Spleen (tissue), 11 donors: ENCODE results near the gene IL19. TPM values are rescaled to one million over a fixed set of nuclear protein-coding genes. Genes with fewer than 3 reads are reported as not detected.
"Not testable (repeated sequence)": the region's sequence is repeated elsewhere in the genome, so short reads cannot be mapped to it uniquely, and the experiment has no call there.

Experiments
- DNase-seq: peaks from one replicate; pipeline ENCODE4 v3.0.0-alpha.2; 2020
- H3K27ac ChIP-seq, 8 donors: fragments of 200-600 bp; sonication (generic) in 7 of 8; 1 replicate in 4 of 8; 2 replicates in 4 of 8; pipeline versions ENCODE4 v1.5.0 to v1.8.0; 2016 to 2021; ENCODE audit warnings: inconsistent platforms in 4 of 8, mild to moderate bottlenecking in 4 of 8, moderate library complexity in 1 of 8
- H3K27me3 ChIP-seq, 7 donors: fragments of 200-600 bp; sonication (generic) in 6 of 7; replicated peaks in 1 of 7; 1 replicate in 4 of 7; 2 replicates in 3 of 7; pipeline versions ENCODE4 v1.5.0 to v1.8.0; 2016 to 2021; ENCODE audit warnings: inconsistent platforms in 3 of 7, mild to moderate bottlenecking in 1 of 7
- H3K36me3 ChIP-seq, 6 donors: fragments of 200-600 bp; sonication (generic) in 5 of 6; 1 replicate in 4 of 6; 2 replicates in 2 of 6; pipeline versions ENCODE4 v1.5.0 to v1.8.0; 2016 to 2021; ENCODE audit warnings: inconsistent platforms in 2 of 6
- H3K4me1 ChIP-seq, 6 donors: fragments of 200-600 bp; sonication (generic) in 5 of 6; 1 replicate in 3 of 6; 2 replicates in 3 of 6; pipeline versions ENCODE4 v1.5.0 to v1.8.0; 2016 to 2021; ENCODE audit warnings: inconsistent platforms in 3 of 6
- H3K4me3 ChIP-seq, 8 donors: fragments of 200-600 bp; sonication (generic) in 7 of 8; 1 replicate in 4 of 8; 2 replicates in 4 of 8; pipeline versions ENCODE4 v1.5.0 to v1.8.0; 2016 to 2021; ENCODE audit warnings: inconsistent platforms in 4 of 8, mild to moderate bottlenecking in 4 of 8, moderate library complexity in 2 of 8
- H3K9me3 ChIP-seq, 8 donors: fragments of 200-600 bp; sonication (generic) in 7 of 8; 1 replicate in 4 of 8; 2 replicates in 4 of 8; pipeline versions ENCODE4 v1.5.0 to v1.8.0; 2016 to 2021; ENCODE audit warnings: inconsistent platforms in 4 of 8
- CTCF ChIP-seq, 11 experiments: fragments of 200-600 bp in 7 of 11; fragments of 450-650 bp in 4 of 11; sonication (generic) in 4 of 11; IDR thresholded peaks in 8 of 11; conservative IDR thresholded peaks in 3 of 11; 1 replicate in 7 of 11; 2 replicates in 4 of 11; pipeline versions ENCODE4 v1.4.0 to v1.8.0; 2016 to 2021; ENCODE audit warnings: antibody characterized with exemption in 11 of 11, inconsistent platforms in 4 of 11, mild to moderate bottlenecking in 1 of 11
- POLR2A ChIP-seq, 3 donors: fragments of 450-650 bp; IDR thresholded peaks; one replicate each; pipeline ENCODE4 v1.5.1; 2017; ENCODE audit warnings: antibody characterized with exemption in 3 of 3, mild to moderate bottlenecking in 1 of 3
- POLR2AphosphoS5 ChIP-seq, 3 donors: sonication (generic); formaldehyde crosslinking; IDR thresholded peaks; one replicate each; pipeline ENCODE4 v1.5.1; 2017; ENCODE audit warnings: antibody characterized with exemption in 3 of 3
- WGBS, 5 donors: extraction: QIAGEN DNeasy Blood & Tissue Kit in 3 of 5; methylation state at CpG; one replicate each; pipeline versions ENCODE4 v1.1.5 to v1.1.7; 2013 to 2018; 5-methylcytosine and 5-hydroxymethylcytosine counted together
- intact Hi-C: fragments of 100-400 bp; cut with DNase I; formaldehyde crosslinking; loops from one replicate; pipeline ENCODE4 v1.15.0; 2023; ENCODE audit warnings: low total_unique reads
- polyA plus RNA-seq, 3 donors: library from polyadenylated mRNA; stranded (reverse); fragments of 200-250 nt; gene quantifications; one replicate each; pipeline ENCODE4 v1.2.1, GENCODE V29; 2013
- total RNA-seq, 7 donors: library from RNA; depleted of rRNA in 3 of 7; stranded (reverse); fragments of >200 nt in 3 of 7; fragmentation: NEBNext Ultra II Directional in 4 of 7; extraction: Animal tissue kit (Norgen Biotek cat#: 25700) in 4 of 7; gene quantifications; one replicate each; pipeline versions ENCODE4 v1.1.0 to v1.2.1, GENCODE V29; 2016 to 2021
- donor health status: healthy with polysubstance abuse.
- donor health status: DM: no; HTN: no; CAD: no; lungs with moderate emphysema.
- donor health status: DM: no; HTN: no; CAD: no.
- donor health status: Bipolar disorder and iron deficiency.
- donor health status: healthy.
- donor health status: DM: no; HTN: no; CAD: no.
- donor health status: DM: yes; HTN: yes; CAD: no.

The IL19 gene
- total and polyA plus RNA-seq, 10 donors = 0.09 to 2.2 (median 0.12) TPM; not detected in 7

- peaks cover 16 to 73% (median 53%) of the 10 kb centered on the region in 6 donors for H3K4me1 ChIP-seq
- intact Hi-C loops = no loop called here
- no peak overlapping the region for H3K4me3 ChIP-seq
- no peaks in the 10 kb centered on the region for H3K9me3 ChIP-seq
- no peak overlapping the region for H3K27ac ChIP-seq
- WGBS, 5 donors = 77 to 92% (median 83%) methylated on average over 4 of the region's 4 CpGs
- H3K27me3 ChIP-seq = no peaks in the 10 kb centered on the region
- H3K36me3 ChIP-seq = no peaks in the 10 kb centered on the region
- TF ChIP-seq POLR2AphosphoS5 (IDR thresholded peaks at IDR 0.05) (no peak), POLR2A (IDR thresholded peaks at IDR 0.05) (no peak), CTCF (IDR thresholded peaks at IDR 0.05 in 8 of 11, conservative IDR thresholded peaks at IDR 0.05 in 3 of 11) (no peak)
- no peak for DNase-seq
These were observed 5.7 kb downstream of the IL19 start for GRCh38 chr1:206776229-206776628.

GRCh38 chr1:206778031-206778430 lies 7.5 kb downstream of the IL19 start:
- no peaks in the 10 kb centered on the region for H3K27me3 ChIP-seq
- intact Hi-C loops = no loop called here
- H3K9me3 ChIP-seq = no peaks in the 10 kb centered on the region
- peaks cover 9 to 70% (median 48%) of the 10 kb centered on the region in 6 donors for H3K4me1 ChIP-seq
- H3K36me3 ChIP-seq = no peaks in the 10 kb centered on the region
- H3K27ac ChIP-seq = no peak overlapping the region
- 82 to 92% (median 89%) methylated on average over 7 of the region's 7 CpGs for WGBS, 5 donors
- H3K4me3 ChIP-seq = no peak overlapping the region
- TF ChIP-seq POLR2AphosphoS5 (IDR thresholded peaks at IDR 0.05) (no peak), POLR2A (IDR thresholded peaks at IDR 0.05) (no peak), CTCF (IDR thresholded peaks at IDR 0.05 in 8 of 11, conservative IDR thresholded peaks at IDR 0.05 in 3 of 11) (no peak)
- DNase-seq = no peak

GRCh38 chr1:206778911-206779310 lies 8.3 kb downstream of the IL19 start:
- H3K27me3 ChIP-seq, H3K36me3 ChIP-seq, DNase-seq, H3K4me3 ChIP-seq, H3K9me3 ChIP-seq, intact Hi-C loops: not testable (repeated sequence)
- 82 to 93% (median 88%) methylated on average over 6 of the region's 6 CpGs for WGBS, 5 donors
- Histone ChIP-seq H3K27ac (peak overlapping the region in 1 of 8 donors; percentile 25), H3K4me1 (peaks cover 10 to 70% (median 51%) of the 10 kb centered on the region in 6 donors)

- H3K27me3 ChIP-seq = no peaks in the 10 kb centered on the region
- no peak for DNase-seq
- TF ChIP-seq POLR2AphosphoS5 (IDR thresholded peaks at IDR 0.05) (no peak), CTCF (IDR thresholded peaks at IDR 0.05 in 8 of 11, conservative IDR thresholded peaks at IDR 0.05 in 3 of 11) (no peak), POLR2A (IDR thresholded peaks at IDR 0.05) (no peak)
- H3K27ac ChIP-seq = peak overlapping the region in 2 of 8 donors; percentile 25
- no peak overlapping the region for H3K4me3 ChIP-seq
- peaks cover 5 to 70% (median 51%) of the 10 kb centered on the region in 6 donors for H3K4me1 ChIP-seq
- WGBS, 5 donors = 12 to 32% (median 25%) methylated on average over 2 of the region's 2 CpGs
- intact Hi-C loops = no loop called here
- no peaks in the 10 kb centered on the region for H3K36me3 ChIP-seq
- H3K9me3 ChIP-seq = no peaks in the 10 kb centered on the region
These were observed 9.1 kb downstream of the IL19 start for GRCh38 chr1:206779638-206780037.

GRCh38 chr1:206782448-206782847 lies 11.9 kb downstream of the IL19 start:
- 46 to 60% (median 50%) methylated on average over 2 of the region's 2 CpGs for WGBS, 5 donors
- Histone ChIP-seq H3K4me1 (peaks cover 3 to 86% (median 58%) of the 10 kb centered on the region in 6 donors), H3K9me3 (no peaks in the 10 kb centered on the region)

More at GRCh38 chr1:206782448-206782847, 11.9 kb downstream of the IL19 start:
- TF ChIP-seq CTCF (IDR thresholded peaks at IDR 0.05 in 8 of 11, conservative IDR thresholded peaks at IDR 0.05 in 3 of 11) (no peak), POLR2A (IDR thresholded peaks at IDR 0.05) (no peak), POLR2AphosphoS5 (IDR thresholded peaks at IDR 0.05) (no peak)
- H3K27me3 ChIP-seq = no peaks in the 10 kb centered on the region
- H3K27ac ChIP-seq = peak overlapping the region in 4 of 8 donors; percentile 4 to 28 (median 20)
- no peaks in the 10 kb centered on the region for H3K36me3 ChIP-seq
- intact Hi-C loops = no loop called here
- no peak overlapping the region for H3K4me3 ChIP-seq
- no peak for DNase-seq
